Neural crest cell (in vitro differentiated cells): ENCODE data around the gene CUL7. TPM values are rescaled to one million over a fixed set of nuclear protein-coding genes. Genes with fewer than 3 reads are reported as not detected.
A peak's percentile ranks its signal among the peaks of the same experiment; 100 is the strongest.

ENCODE experiments used
- DNase-seq: peaks from one replicate; pipeline ENCODE4 v3.0.0; 2021; ENCODE audit warnings: low read depth, mixed read lengths, low spot score
- H3K27ac Mint-ChIP-seq: one replicate; pipeline ENCODE4 v1.8.0; 2021; ENCODE audit warnings: mild to moderate bottlenecking, mixed read lengths; ENCODE audit not compliant: unreplicated experiment
- H3K27me3 Mint-ChIP-seq: 2 replicates; pipeline ENCODE4 v1.8.0; 2021; ENCODE audit warnings: low read depth, mild to moderate bottlenecking, mixed read lengths
- H3K36me3 Mint-ChIP-seq: 2 replicates; pipeline ENCODE4 v1.8.0; 2021; ENCODE audit warnings: low read depth, mild to moderate bottlenecking, mixed read lengths
- H3K4me1 Mint-ChIP-seq: 2 replicates; pipeline ENCODE4 v1.8.0; 2021; ENCODE audit warnings: mixed read lengths
- H3K4me3 Mint-ChIP-seq: one replicate; pipeline ENCODE4 v1.8.0; 2021; ENCODE audit warnings: mild to moderate bottlenecking, mixed read lengths
- H3K9me3 Mint-ChIP-seq: 2 replicates; pipeline ENCODE4 v1.8.0; 2021; ENCODE audit warnings: mixed read lengths
- CTCF ChIP-seq: fragments of 200-600 bp; sonication (generic); conservative IDR thresholded peaks from 2 replicates; pipeline ENCODE4 v1.5.0; 2021; ENCODE audit warnings: antibody characterized with exemption, mild to moderate bottlenecking
- total RNA-seq: library from RNA; stranded (reverse); gene quantifications from 2 replicates; pipeline ENCODE4 v1.2.1, GENCODE V29; 2021

CUL7 gene
- total RNA-seq, 1 donor from 2014 or later, result 42.9 TPM

- Mint-ChIP-seq H3K9me3 (no peaks in the 10 kb centered on the region), H3K27me3 (no peaks in the 10 kb centered on the region), H3K27ac (no peak overlapping the region), H3K4me3 (peak overlapping the region; percentile 99), H3K4me1 (peaks cover 36% of the 10 kb centered on the region), H3K36me3 (peaks cover 4% of the 10 kb centered on the region)
- no peak for DNase-seq
- no peak for TF ChIP-seq CTCF
These were observed 4.9 kb upstream of the CUL7 start for GRCh38 chr6:43058531-43058930.

DNA sequence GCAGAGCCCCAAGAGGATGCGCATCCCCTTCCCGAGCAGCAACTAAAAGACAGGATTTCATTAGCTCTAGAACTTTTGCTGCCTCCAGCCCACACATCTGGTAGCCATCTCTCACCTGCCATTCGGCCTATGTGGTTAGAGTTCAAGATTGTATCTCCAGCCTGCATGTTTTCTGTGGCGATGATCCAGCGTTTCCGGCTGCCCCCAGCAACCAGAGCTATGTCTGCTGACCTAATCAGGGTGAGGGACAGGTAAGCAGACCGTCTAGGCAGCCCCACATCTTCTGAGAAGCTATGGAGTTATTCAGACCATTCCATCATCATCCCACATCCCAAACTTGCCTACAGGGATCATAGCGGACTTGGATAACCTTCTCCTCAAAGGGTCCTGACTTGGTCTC, 2.3 kb upstream of the CUL7 start:
- Mint-ChIP-seq H3K4me1 (peaks cover 54% of the 10 kb centered on the region), H3K27me3 (no peaks in the 10 kb centered on the region), H3K36me3 (peaks cover 4% of the 10 kb centered on the region), H3K27ac (no peak overlapping the region), H3K4me3 (peak overlapping the region; percentile 94), H3K9me3 (no peaks in the 10 kb centered on the region)
- DNase-seq, result no peak
- no peak for TF ChIP-seq CTCF

- peak overlapping the region; percentile 96 for H3K27ac Mint-ChIP-seq
- peaks cover 6% of the 10 kb centered on the region for H3K36me3 Mint-ChIP-seq
- no peaks in the 10 kb centered on the region for H3K9me3 Mint-ChIP-seq
- TF ChIP-seq CTCF, result no peak
- peaks cover 48% of the 10 kb centered on the region for H3K4me1 Mint-ChIP-seq
- peak overlapping the region; percentile 94 for H3K4me3 Mint-ChIP-seq
- no peak for DNase-seq
- no peaks in the 10 kb centered on the region for H3K27me3 Mint-ChIP-seq
These were observed 724 bp upstream of the CUL7 start for GRCh38 chr6:43054206-43054943.

DNA sequence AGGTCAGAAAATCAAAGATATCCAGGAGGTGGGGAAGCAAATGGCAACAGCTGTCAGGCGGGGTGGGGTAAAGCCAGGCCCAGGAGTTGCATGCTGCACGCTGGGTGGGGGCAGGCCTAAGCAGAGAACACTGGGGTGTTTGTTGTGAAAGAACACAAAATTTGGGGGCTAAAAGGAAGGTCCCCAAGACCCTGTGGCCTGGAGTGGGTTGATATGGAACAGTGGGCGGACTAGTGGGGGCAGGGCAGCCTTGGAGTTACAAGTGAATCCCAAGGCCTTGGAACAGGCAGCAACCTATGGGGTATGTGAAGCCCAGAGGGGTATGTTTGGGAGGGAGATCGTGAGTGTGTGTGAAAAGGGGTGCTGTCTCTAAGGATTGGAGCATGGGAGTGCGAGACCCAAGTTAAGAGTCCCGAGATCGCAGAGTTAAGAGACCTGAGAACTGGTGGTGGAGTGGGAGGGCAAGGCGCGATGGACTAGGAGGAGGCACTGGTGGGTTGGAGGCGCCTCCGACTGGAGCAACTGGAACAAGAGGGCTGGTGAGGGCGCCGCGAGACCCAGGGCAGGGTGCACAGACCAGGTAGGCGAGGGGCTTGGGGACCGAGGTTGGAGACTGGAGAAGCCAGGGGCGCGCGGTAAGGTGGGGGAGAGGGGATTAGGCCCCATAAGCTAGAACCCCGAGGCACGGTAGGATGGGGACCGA, 658 bp downstream of the CUL7 start:
- H3K9me3 Mint-ChIP-seq, result no peaks in the 10 kb centered on the region
- peak overlapping the region; percentile 98 for H3K27ac Mint-ChIP-seq
- DNase-seq, result no peak
- H3K27me3 Mint-ChIP-seq, result no peaks in the 10 kb centered on the region
- peak overlapping the region; percentile 94 for H3K4me3 Mint-ChIP-seq
- peaks cover 34% of the 10 kb centered on the region for H3K4me1 Mint-ChIP-seq
- H3K36me3 Mint-ChIP-seq, result peaks cover 6% of the 10 kb centered on the region
- TF ChIP-seq CTCF, result no peak

DNA sequence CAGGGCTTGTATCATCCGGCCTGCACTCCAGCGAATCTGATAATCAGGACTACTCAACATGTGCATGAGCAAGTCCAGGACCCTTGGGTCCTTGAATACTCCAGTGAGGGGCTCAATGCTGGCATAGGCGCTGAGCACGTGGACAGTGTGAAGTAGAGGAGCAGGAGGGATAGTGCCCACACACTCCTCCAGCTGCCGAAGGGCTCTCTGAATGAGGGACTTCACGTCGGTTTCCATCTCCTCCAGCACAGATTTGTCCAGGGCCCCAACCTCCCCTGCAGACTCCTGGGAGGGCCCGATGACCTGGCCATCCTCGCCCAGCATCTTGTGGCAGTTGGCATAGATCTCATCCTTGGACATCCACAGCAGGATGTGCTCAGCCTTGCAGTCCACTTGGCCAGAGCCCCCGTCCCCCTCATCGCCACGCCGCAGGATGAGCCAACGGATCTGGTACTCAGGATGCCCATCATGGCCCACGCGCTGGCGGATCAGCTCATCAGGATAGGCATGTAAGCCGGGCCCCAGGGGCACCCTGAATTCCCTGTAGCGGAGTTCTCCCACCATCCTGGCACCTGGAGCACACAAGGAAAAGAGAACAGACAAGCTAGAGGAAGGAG, 1.3 kb downstream of the CUL7 start:
- peaks cover 9% of the 10 kb centered on the region for H3K36me3 Mint-ChIP-seq
- no peak for TF ChIP-seq CTCF
- peak overlapping the region; percentile 94 for H3K4me3 Mint-ChIP-seq
- no peaks in the 10 kb centered on the region for H3K27me3 Mint-ChIP-seq
- no peak for DNase-seq
- no peaks in the 10 kb centered on the region for H3K9me3 Mint-ChIP-seq
- peaks cover 32% of the 10 kb centered on the region for H3K4me1 Mint-ChIP-seq
- H3K27ac Mint-ChIP-seq, result peak overlapping the region; percentile 31
